NB4 (cell line): ENCODE data around the gene CACNA1D.

ENCODE experiments used
- CTCF ChIP-seq: IDR thresholded peaks from one replicate; pipeline ENCODE4 v1.5.1; 2012; ENCODE audit warnings: low read depth, low read length
- MAX ChIP-seq: IDR thresholded peaks from 2 replicates; pipeline ENCODE4 v1.6.1; 2011; ENCODE audit warnings: low read depth, low read length
- MYC ChIP-seq: IDR thresholded peaks from 2 replicates; pipeline ENCODE4 v1.6.1; 2011; ENCODE audit warnings: low read depth, low read length
- POLR2A ChIP-seq: IDR thresholded peaks from 2 replicates; pipeline ENCODE4 v1.6.1; 2011; ENCODE audit warnings: mild to moderate bottlenecking; ENCODE audit not compliant: insufficient read length; ENCODE audit errors: extremely low read depth

GRCh38 chr3:53495146-53495519, 722 bp downstream of the CACNA1D start:
- no peak for TF ChIP-seq MAX
- TF ChIP-seq POLR2A: no peak
- TF ChIP-seq CTCF: no peak
- no peak for TF ChIP-seq MYC
